GM23338 (cell line): Measurements from ENCODE around the gene DTX4. TPM values are rescaled to one million over a fixed set of nuclear protein-coding genes. Genes with fewer than 3 reads are reported as not detected.

Experiments
- ATAC-seq: fragments of 200-7000 bp; cut with Tn5 transposase; 3 replicates; pipeline ENCODE4 v1.9.1; 2020
- DNase-seq: peaks from one replicate; pipeline ENCODE4 v3.0.0-alpha.2; 2015; ENCODE audit warnings: low spot score
- H2AFZ ChIP-seq: fragments of 200-600 bp; sonication (generic); 2 replicates; pipeline ENCODE4 v1.8.0; 2016; ENCODE audit warnings: antibody characterized with exemption, mild to moderate bottlenecking, moderate library complexity
- H3F3A ChIP-seq: fragments of 200-600 bp; sonication (generic); replicated peaks from 2 replicates; pipeline ENCODE4 v1.8.0; 2017; ENCODE audit warnings: antibody characterized with exemption, mixed run types, low read depth
- H3K27ac ChIP-seq: fragments of 200-600 bp; sonication (generic); 2 replicates; pipeline ENCODE4 v1.6.1; 2016; ENCODE audit warnings: low read depth
- H3K27me3 ChIP-seq: fragments of 200-600 bp; sonication (generic); 2 replicates; pipeline ENCODE4 v1.8.0; 2016; ENCODE audit warnings: mild to moderate bottlenecking, mixed run types, moderate library complexity; ENCODE audit not compliant: insufficient read depth
- H3K36me3 ChIP-seq: fragments of 200-600 bp; sonication (generic); 2 replicates; pipeline ENCODE4 v1.8.0; 2016; ENCODE audit warnings: mild to moderate bottlenecking; ENCODE audit not compliant: insufficient read depth
- H3K4me1 ChIP-seq: fragments of 200-600 bp; sonication (generic); 2 replicates; pipeline ENCODE4 v1.8.0; 2016; ENCODE audit warnings: mild to moderate bottlenecking, moderate library complexity; ENCODE audit not compliant: insufficient read depth
- H3K4me2 ChIP-seq: fragments of 200-600 bp; sonication (generic); 2 replicates; pipeline ENCODE4 v1.7.1; 2017; ENCODE audit warnings: mixed run types
- H3K4me3 ChIP-seq: fragments of 200-600 bp; sonication (generic); 2 replicates; pipeline ENCODE4 v1.6.1; 2016; ENCODE audit warnings: mixed run types
- H3K79me2 ChIP-seq: fragments of 200-600 bp; sonication (generic); replicated peaks from 2 replicates; pipeline ENCODE4 v1.8.0; 2017; ENCODE audit warnings: mild to moderate bottlenecking; ENCODE audit not compliant: insufficient read depth
- H3K9me2 ChIP-seq: fragments of 200-600 bp; sonication (generic); 2 replicates; pipeline ENCODE4 v1.8.0; 2017; ENCODE audit not compliant: insufficient read depth
- H4K20me1 ChIP-seq: fragments of 200-600 bp; sonication (generic); replicated peaks from 2 replicates; pipeline ENCODE4 v1.8.0; 2017; ENCODE audit warnings: mild to moderate bottlenecking; ENCODE audit not compliant: insufficient read depth
- H3K27ac Mint-ChIP-seq: 2 replicates; pipeline ENCODE4 v1.8.0; 2020; ENCODE audit warnings: inconsistent platforms, mild to moderate bottlenecking, moderate library complexity, mixed read lengths
- H3K27me3 Mint-ChIP-seq: 3 replicates; pipeline ENCODE4 v1.8.0; 2022; ENCODE audit warnings: low read depth, mild to moderate bottlenecking, moderate library complexity, mixed read lengths, inconsistent platforms; ENCODE audit not compliant: insufficient read depth, poor library complexity
- H3K36me3 Mint-ChIP-seq: 3 replicates; pipeline ENCODE4 v1.8.0; 2021; ENCODE audit warnings: low read depth, mild to moderate bottlenecking, inconsistent platforms, moderate library complexity, mixed read lengths
- H3K4me1 Mint-ChIP-seq: 3 replicates; pipeline ENCODE4 v1.8.0; 2020; ENCODE audit warnings: mild to moderate bottlenecking, inconsistent platforms, mixed read lengths
- H3K4me3 Mint-ChIP-seq: 3 replicates; pipeline ENCODE4 v1.8.0; 2021; ENCODE audit warnings: moderate library complexity, mild to moderate bottlenecking, inconsistent platforms, mixed read lengths
- H3K9me3 Mint-ChIP-seq: 3 replicates; pipeline ENCODE4 v1.8.0; 2020; ENCODE audit warnings: moderate library complexity, mild to moderate bottlenecking, inconsistent platforms, mixed read lengths
- EZH2phosphoT487 ChIP-seq: fragments of 200-600 bp; sonication (generic); IDR thresholded peaks from one replicate; pipeline ENCODE4 v1.8.1; 2018; ENCODE audit warnings: antibody characterized with exemption; ENCODE audit not compliant: unreplicated experiment
- JUNB ChIP-seq: IDR thresholded peaks from one replicate; pipeline ENCODE4 v1.6.1; 2016; ENCODE audit warnings: antibody characterized with exemption; ENCODE audit not compliant: unreplicated experiment
- ZNF114 ChIP-seq: fragments of 250-450 bp; sonication (Bioruptor Pico); IDR thresholded peaks from 2 replicates; pipeline ENCODE4 v1.5.0; 2020; ENCODE audit warnings: mild to moderate bottlenecking, moderate library complexity
- polyA plus RNA-seq: library from polyadenylated mRNA; unstranded; fragments of >200 nt; fragmentation: Nextera tagmentation; extraction: Ambion mirVana; gene quantifications from 2 replicates; pipeline ENCODE4 v1.2.1, GENCODE V29; 2016
- total RNA-seq: library from RNA; depleted of rRNA; stranded (reverse); fragments of >200 nt; shearing (Covaris generic); gene quantifications from 2 replicates; pipeline ENCODE4 v1.2.3, GENCODE V29; 2014
- TF ChIP-seq, protein P1 (sequence below): fragments of 250-450 bp; sonication (Bioruptor Pico); IDR thresholded peaks from 2 replicates; pipeline ENCODE4 v1.5.0; 2020; ENCODE audit warnings: mild to moderate bottlenecking, moderate library complexity
- TF ChIP-seq, protein P2 (sequence below), 2 experiments: fragments of 200-600 bp in 1 of 2; sonication (generic) in 1 of 2; conservative IDR thresholded peaks; 2 replicates each; pipeline versions ENCODE4 v1.5.1 to v1.6.1; 2016 to 2017; ENCODE audit warnings: antibody characterized with exemption in 2 of 2, low read depth in 2 of 2, mild to moderate bottlenecking in 2 of 2, moderate library complexity in 1 of 2
- TF ChIP-seq, protein P3 (sequence below): IDR thresholded peaks from one replicate; pipeline ENCODE4 v1.6.1; 2018; ENCODE audit warnings: antibody characterized with exemption; ENCODE audit not compliant: unreplicated experiment

Gene DTX4
- total and polyA plus RNA-seq, 2 experiments from 2014 or later = 4.2 to 14.7 TPM

DNA sequence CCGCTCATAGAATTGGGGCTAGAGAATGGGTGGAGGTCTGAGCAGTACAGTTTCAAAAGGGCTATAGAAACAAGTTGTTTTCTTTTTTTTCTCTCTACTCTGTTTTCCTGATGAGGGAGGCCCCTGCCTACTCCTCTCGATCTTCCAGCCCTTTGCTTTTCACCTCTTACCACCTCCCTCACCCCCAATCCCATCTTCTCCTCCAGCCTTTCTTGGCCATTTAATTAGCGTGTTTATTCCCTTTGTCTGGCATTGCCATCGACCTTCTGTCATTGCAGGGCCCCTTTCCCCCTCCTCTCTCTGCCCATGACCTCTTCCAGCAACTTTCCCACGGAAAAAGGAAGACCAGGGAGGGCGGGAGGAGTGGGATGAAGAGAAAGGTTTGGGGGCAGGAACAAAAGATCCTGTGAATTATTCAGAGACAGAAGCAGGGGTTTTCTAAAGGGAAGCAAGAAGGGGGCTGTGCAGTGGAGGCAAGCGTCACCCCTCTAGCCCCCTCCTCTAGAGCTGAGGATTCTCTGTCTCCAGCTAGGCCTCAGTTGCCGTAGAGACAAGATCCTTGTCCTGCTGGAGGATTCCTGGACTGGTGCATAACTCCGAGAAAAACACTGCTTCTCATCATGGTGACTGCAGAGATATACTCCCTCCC lies 12.9 kb downstream of the DTX4 start:
- no peak overlapping the region; the same call in 2 of the 3 replicates for H3K4me3 Mint-ChIP-seq
- H3K4me2 ChIP-seq = no peak overlapping the region
- H3K36me3 ChIP-seq = peaks cover 4% of the 10 kb centered on the region
- no peaks in the 10 kb centered on the region for H3K4me1 ChIP-seq
- H3K27ac Mint-ChIP-seq = peak overlapping the region; percentile 15; the same call in 1 of the 2 replicates
- peaks cover 14% of the 10 kb centered on the region for H3K4me1 Mint-ChIP-seq
- H3K9me2 ChIP-seq = 0 out of 2 replicates have a peak, but pooled peaks cover 5% of the 10 kb centered on the region
- no peaks in the 10 kb centered on the region for H3F3A ChIP-seq
- peaks cover 59% of the 10 kb centered on the region for H3K36me3 Mint-ChIP-seq
- DNase-seq (no peak), ATAC-seq (no peak)
- TF ChIP-seq, protein P1, sequence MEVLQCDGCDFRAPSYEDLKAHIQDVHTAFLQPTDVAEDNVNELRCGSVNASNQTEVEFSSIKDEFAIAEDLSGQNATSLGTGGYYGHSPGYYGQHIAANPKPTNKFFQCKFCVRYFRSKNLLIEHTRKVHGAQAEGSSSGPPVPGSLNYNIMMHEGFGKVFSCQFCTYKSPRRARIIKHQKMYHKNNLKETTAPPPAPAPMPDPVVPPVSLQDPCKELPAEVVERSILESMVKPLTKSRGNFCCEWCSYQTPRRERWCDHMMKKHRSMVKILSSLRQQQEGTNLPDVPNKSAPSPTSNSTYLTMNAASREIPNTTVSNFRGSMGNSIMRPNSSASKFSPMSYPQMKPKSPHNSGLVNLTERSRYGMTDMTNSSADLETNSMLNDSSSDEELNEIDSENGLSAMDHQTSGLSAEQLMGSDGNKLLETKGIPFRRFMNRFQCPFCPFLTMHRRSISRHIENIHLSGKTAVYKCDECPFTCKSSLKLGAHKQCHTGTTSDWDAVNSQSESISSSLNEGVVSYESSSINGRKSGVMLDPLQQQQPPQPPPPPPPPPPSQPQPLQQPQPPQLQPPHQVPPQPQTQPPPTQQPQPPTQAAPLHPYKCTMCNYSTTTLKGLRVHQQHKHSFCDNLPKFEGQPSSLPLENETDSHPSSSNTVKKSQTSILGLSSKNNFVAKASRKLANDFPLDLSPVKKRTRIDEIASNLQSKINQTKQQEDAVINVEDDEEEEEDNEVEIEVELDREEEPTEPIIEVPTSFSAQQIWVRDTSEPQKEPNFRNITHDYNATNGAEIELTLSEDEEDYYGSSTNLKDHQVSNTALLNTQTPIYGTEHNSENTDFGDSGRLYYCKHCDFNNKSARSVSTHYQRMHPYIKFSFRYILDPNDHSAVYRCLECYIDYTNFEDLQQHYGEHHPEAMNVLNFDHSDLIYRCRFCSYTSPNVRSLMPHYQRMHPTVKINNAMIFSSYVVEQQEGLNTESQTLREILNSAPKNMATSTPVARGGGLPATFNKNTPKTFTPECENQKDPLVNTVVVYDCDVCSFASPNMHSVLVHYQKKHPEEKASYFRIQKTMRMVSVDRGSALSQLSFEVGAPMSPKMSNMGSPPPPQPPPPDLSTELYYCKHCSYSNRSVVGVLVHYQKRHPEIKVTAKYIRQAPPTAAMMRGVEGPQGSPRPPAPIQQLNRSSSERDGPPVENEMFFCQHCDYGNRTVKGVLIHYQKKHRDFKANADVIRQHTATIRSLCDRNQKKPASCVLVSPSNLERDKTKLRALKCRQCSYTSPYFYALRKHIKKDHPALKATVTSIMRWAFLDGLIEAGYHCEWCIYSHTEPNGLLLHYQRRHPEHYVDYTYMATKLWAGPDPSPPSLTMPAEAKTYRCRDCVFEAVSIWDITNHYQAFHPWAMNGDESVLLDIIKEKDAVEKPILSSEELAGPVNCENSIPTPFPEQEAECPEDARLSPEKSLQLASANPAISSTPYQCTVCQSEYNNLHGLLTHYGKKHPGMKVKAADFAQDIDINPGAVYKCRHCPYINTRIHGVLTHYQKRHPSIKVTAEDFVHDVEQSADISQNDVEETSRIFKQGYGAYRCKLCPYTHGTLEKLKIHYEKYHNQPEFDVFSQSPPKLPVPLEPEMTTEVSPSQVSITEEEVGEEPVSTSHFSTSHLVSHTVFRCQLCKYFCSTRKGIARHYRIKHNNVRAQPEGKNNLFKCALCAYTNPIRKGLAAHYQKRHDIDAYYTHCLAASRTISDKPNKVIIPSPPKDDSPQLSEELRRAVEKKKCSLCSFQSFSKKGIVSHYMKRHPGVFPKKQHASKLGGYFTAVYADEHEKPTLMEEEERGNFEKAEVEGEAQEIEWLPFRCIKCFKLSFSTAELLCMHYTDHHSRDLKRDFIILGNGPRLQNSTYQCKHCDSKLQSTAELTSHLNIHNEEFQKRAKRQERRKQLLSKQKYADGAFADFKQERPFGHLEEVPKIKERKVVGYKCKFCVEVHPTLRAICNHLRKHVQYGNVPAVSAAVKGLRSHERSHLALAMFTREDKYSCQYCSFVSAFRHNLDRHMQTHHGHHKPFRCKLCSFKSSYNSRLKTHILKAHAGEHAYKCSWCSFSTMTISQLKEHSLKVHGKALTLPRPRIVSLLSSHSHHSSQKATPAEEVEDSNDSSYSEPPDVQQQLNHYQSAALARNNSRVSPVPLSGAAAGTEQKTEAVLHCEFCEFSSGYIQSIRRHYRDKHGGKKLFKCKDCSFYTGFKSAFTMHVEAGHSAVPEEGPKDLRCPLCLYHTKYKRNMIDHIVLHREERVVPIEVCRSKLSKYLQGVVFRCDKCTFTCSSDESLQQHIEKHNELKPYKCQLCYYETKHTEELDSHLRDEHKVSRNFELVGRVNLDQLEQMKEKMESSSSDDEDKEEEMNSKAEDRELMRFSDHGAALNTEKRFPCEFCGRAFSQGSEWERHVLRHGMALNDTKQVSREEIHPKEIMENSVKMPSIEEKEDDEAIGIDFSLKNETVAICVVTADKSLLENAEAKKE = no peak
- TF ChIP-seq, protein P2, sequence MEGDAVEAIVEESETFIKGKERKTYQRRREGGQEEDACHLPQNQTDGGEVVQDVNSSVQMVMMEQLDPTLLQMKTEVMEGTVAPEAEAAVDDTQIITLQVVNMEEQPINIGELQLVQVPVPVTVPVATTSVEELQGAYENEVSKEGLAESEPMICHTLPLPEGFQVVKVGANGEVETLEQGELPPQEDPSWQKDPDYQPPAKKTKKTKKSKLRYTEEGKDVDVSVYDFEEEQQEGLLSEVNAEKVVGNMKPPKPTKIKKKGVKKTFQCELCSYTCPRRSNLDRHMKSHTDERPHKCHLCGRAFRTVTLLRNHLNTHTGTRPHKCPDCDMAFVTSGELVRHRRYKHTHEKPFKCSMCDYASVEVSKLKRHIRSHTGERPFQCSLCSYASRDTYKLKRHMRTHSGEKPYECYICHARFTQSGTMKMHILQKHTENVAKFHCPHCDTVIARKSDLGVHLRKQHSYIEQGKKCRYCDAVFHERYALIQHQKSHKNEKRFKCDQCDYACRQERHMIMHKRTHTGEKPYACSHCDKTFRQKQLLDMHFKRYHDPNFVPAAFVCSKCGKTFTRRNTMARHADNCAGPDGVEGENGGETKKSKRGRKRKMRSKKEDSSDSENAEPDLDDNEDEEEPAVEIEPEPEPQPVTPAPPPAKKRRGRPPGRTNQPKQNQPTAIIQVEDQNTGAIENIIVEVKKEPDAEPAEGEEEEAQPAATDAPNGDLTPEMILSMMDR (conservative IDR thresholded peaks at IDR 0.05; ENCODE audit: low read depth in 2 of 2) = no peak
- TF ChIP-seq, protein P3, sequence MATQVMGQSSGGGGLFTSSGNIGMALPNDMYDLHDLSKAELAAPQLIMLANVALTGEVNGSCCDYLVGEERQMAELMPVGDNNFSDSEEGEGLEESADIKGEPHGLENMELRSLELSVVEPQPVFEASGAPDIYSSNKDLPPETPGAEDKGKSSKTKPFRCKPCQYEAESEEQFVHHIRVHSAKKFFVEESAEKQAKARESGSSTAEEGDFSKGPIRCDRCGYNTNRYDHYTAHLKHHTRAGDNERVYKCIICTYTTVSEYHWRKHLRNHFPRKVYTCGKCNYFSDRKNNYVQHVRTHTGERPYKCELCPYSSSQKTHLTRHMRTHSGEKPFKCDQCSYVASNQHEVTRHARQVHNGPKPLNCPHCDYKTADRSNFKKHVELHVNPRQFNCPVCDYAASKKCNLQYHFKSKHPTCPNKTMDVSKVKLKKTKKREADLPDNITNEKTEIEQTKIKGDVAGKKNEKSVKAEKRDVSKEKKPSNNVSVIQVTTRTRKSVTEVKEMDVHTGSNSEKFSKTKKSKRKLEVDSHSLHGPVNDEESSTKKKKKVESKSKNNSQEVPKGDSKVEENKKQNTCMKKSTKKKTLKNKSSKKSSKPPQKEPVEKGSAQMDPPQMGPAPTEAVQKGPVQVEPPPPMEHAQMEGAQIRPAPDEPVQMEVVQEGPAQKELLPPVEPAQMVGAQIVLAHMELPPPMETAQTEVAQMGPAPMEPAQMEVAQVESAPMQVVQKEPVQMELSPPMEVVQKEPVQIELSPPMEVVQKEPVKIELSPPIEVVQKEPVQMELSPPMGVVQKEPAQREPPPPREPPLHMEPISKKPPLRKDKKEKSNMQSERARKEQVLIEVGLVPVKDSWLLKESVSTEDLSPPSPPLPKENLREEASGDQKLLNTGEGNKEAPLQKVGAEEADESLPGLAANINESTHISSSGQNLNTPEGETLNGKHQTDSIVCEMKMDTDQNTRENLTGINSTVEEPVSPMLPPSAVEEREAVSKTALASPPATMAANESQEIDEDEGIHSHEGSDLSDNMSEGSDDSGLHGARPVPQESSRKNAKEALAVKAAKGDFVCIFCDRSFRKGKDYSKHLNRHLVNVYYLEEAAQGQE = no peak
- TF ChIP-seq JUNB (no peak), EZH2phosphoT487 (no peak), ZNF114 (CRISPR knock-in tag) (no peak)
- H2AFZ ChIP-seq = no peak overlapping the region
- peaks cover 11% of the 10 kb centered on the region for H3K79me2 ChIP-seq
- H3K27me3 ChIP-seq = no peaks in the 10 kb centered on the region
- H4K20me1 ChIP-seq = no peaks in the 10 kb centered on the region; the same call in none of the 2 replicates
- peaks cover 10% of the 10 kb centered on the region for H3K9me3 Mint-ChIP-seq
- peaks cover 2% of the 10 kb centered on the region for H3K27me3 Mint-ChIP-seq
- H3K4me3 ChIP-seq = no peak overlapping the region
- H3K27ac ChIP-seq = no peak overlapping the region
